ENCODE results near the gene SH3RF2. TPM values are rescaled to one million over a fixed set of nuclear protein-coding genes. Genes with fewer than 3 reads are reported as not detected.

Gene SH3RF2
- polyA plus RNA-seq, 3 donors: not detected

- H3K36me3 Mint-ChIP-seq: no peaks in the 10 kb centered on the region
- H3K79me2 ChIP-seq (ENCODE audit: insufficient read depth, low read length): no peaks in the 10 kb centered on the region
- DNase-seq: no peak
- no peak overlapping the region for H3K4me3 Mint-ChIP-seq
- no peaks in the 10 kb centered on the region for H3K36me3 ChIP-seq (replicated peaks in 1 of 2; ENCODE audit: control insufficient read depth in 1 of 2, insufficient read depth in 2 of 2, low read length in 2 of 2)
- H3K4me3 ChIP-seq (replicated peaks in 1 of 3; ENCODE audit: low read depth in 2 of 3, low read length in 3 of 3): no peak overlapping the region
- H4K20me1 ChIP-seq (ENCODE audit: insufficient read depth, low read length): no peaks in the 10 kb centered on the region
- H3K9me3 ChIP-seq (replicated peaks in 1 of 2; ENCODE audit: control insufficient read depth in 1 of 2, insufficient read depth in 1 of 2, low read length in 2 of 2): peaks cover 0 to 3% of the 10 kb centered on the region in 2 donors
- H3K9me3 Mint-ChIP-seq: peaks cover 4 to 14% (median 6%) of the 10 kb centered on the region in 7 donors
- H3K27me3 ChIP-seq (ENCODE audit: control insufficient read depth in 2 of 2, insufficient read depth in 2 of 2, low read length in 2 of 2): no peaks in the 10 kb centered on the region
- H3K4me1 Mint-ChIP-seq: peaks cover 2% of the 10 kb centered on the region
- 94% methylated on average over 4 of the region's 5 CpGs for WGBS (ENCODE audit: insufficient coverage)
- no peak overlapping the region for H3K9ac ChIP-seq (ENCODE audit: insufficient read depth, low read length, poor library complexity, severe bottlenecking)
- intact Hi-C loops (cut with micrococcal nuclease): no loop called here
- no peak overlapping the region for H3K27ac Mint-ChIP-seq
- no peak overlapping the region for H3K27ac ChIP-seq (ENCODE audit: low read depth in 1 of 2, low read length in 2 of 2)
- H3K4me1 ChIP-seq (ENCODE audit: control insufficient read depth in 1 of 2, insufficient read depth in 2 of 2, low read length in 2 of 2): no peaks in the 10 kb centered on the region
- no peak overlapping the region for H2AFZ ChIP-seq (ENCODE audit: insufficient read depth, low read depth, low read length, poor library complexity, severe bottlenecking)
- no peak overlapping the region for H3K4me2 ChIP-seq (replicated peaks; ENCODE audit: extremely low read depth, low read length, poor library complexity, severe bottlenecking)
- no peak for TF ChIP-seq CTCF (IDR thresholded peaks at IDR 0.05)
- peaks cover 4 to 10% (median 5%) of the 10 kb centered on the region in 3 donors for H3K27me3 Mint-ChIP-seq (ENCODE audit: low read depth in 3 of 3)
These were observed 31.6 kb upstream of the SH3RF2 start for GRCh38 chr5:145904743-145905142.

- Histone ChIP-seq H3K9ac (ENCODE audit: insufficient read depth, low read length, poor library complexity, severe bottlenecking) (no peak overlapping the region), H4K20me1 (ENCODE audit: insufficient read depth, low read length) (no peaks in the 10 kb centered on the region), H3K4me2 (replicated peaks; ENCODE audit: extremely low read depth, low read length, poor library complexity, severe bottlenecking) (no peak overlapping the region), H3K4me1 (ENCODE audit: control insufficient read depth in 1 of 2, insufficient read depth in 2 of 2, low read length in 2 of 2) (no peaks in the 10 kb centered on the region), H3K4me3 (replicated peaks in 1 of 3; ENCODE audit: low read depth in 2 of 3, low read length in 3 of 3) (no peak overlapping the region), H3K79me2 (ENCODE audit: insufficient read depth, low read length) (no peaks in the 10 kb centered on the region), H3K27ac (ENCODE audit: low read depth in 1 of 2, low read length in 2 of 2) (no peak overlapping the region), H2AFZ (ENCODE audit: insufficient read depth, low read depth, low read length, poor library complexity, severe bottlenecking) (no peak overlapping the region), H3K36me3 (replicated peaks in 1 of 2; ENCODE audit: control insufficient read depth in 1 of 2, insufficient read depth in 2 of 2, low read length in 2 of 2) (no peaks in the 10 kb centered on the region), H3K27me3 (ENCODE audit: control insufficient read depth in 2 of 2, insufficient read depth in 2 of 2, low read length in 2 of 2) (no peaks in the 10 kb centered on the region), H3K9me3 (replicated peaks in 1 of 2; ENCODE audit: control insufficient read depth in 1 of 2, insufficient read depth in 1 of 2, low read length in 2 of 2) (no peaks in the 10 kb centered on the region)
- Mint-ChIP-seq H3K27ac (no peak overlapping the region), H3K4me1 (peaks cover 2% of the 10 kb centered on the region), H3K36me3 (no peaks in the 10 kb centered on the region), H3K9me3 (peaks cover 0 to 2% (median 0%) of the 10 kb centered on the region in 7 donors), H3K27me3 (ENCODE audit: low read depth in 3 of 3) (peaks cover 4 to 13% (median 5%) of the 10 kb centered on the region in 3 donors), H3K4me3 (no peak overlapping the region)
- intact Hi-C loops (cut with micrococcal nuclease): no loop called here
- no peak for TF ChIP-seq CTCF (IDR thresholded peaks at IDR 0.05)
- no CpG with 5 or more reads among the region's 1 CpG for WGBS (ENCODE audit: insufficient coverage)
- DNase-seq: no peak
These were observed 30.0 kb upstream of the SH3RF2 start for GRCh38 chr5:145906401-145906800.

Measured in CD14-positive monocyte (primary cell).